Fibroblast of lung (primary cell): ENCODE data around the gene IER5L.

ENCODE experiments used
- EZH2 ChIP-seq: IDR thresholded peaks from 2 replicates; pipeline ENCODE4 v1.5.1; 2012; ENCODE audit warnings: low read length, control low read depth, mild to moderate bottlenecking; ENCODE audit errors: missing control alignments
- TF ChIP-seq, protein P1 (sequence below), 2 donors: IDR thresholded peaks in 1 of 2; conservative IDR thresholded peaks in 1 of 2; 1 replicate in 1 of 2; 2 replicates in 1 of 2; pipeline ENCODE4 v1.5.1; 2011 to 2012; ENCODE audit warnings: low read length in 2 of 2, control low read depth in 1 of 2, inconsistent platforms in 1 of 2, low read depth in 1 of 2, mild to moderate bottlenecking in 1 of 2

DNA sequence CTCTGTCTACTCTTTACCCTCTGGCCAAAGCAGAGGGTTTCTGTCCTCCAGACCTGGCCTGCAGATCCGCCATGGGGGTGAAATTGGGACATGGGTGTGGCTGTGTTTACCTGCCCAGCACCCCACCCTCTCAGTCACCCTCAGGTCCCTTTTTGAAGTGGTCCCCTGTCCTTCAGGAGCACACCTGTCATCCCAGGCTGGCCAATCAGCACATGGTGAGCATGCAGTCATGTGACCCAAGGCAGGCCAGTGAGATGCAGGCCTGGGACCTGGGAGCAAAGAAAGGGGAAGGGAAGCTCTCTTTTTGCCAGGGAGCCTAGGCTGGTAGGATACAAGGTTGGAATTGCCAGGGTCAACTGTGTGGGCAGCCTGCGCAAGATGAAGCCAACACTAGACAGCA lies 28.3 kb upstream of the IER5L start:
- TF ChIP-seq EZH2, result no peak
- TF ChIP-seq, protein P1, sequence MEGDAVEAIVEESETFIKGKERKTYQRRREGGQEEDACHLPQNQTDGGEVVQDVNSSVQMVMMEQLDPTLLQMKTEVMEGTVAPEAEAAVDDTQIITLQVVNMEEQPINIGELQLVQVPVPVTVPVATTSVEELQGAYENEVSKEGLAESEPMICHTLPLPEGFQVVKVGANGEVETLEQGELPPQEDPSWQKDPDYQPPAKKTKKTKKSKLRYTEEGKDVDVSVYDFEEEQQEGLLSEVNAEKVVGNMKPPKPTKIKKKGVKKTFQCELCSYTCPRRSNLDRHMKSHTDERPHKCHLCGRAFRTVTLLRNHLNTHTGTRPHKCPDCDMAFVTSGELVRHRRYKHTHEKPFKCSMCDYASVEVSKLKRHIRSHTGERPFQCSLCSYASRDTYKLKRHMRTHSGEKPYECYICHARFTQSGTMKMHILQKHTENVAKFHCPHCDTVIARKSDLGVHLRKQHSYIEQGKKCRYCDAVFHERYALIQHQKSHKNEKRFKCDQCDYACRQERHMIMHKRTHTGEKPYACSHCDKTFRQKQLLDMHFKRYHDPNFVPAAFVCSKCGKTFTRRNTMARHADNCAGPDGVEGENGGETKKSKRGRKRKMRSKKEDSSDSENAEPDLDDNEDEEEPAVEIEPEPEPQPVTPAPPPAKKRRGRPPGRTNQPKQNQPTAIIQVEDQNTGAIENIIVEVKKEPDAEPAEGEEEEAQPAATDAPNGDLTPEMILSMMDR (conservative IDR thresholded peaks at IDR 0.05 in 1 of 2, IDR thresholded peaks at IDR 0.05 in 1 of 2; ENCODE audit: low read depth in 1 of 2, low read length in 2 of 2), result no peak
